WERI-Rb-1 (cell line): ENCODE measurements around the gene OVCA2.
A peak's percentile ranks its signal among the peaks of the same experiment; 100 is the strongest.

Experiments
- DNase-seq: peaks from one replicate; pipeline ENCODE4 v3.0.0-alpha.2; 2020
- H3K27ac ChIP-seq: fragments of 250-450 bp; sonication (Bioruptor Pico); 2 replicates; pipeline ENCODE4 v1.5.1; 2020; ENCODE audit warnings: mild to moderate bottlenecking, moderate library complexity
- H3K27me3 ChIP-seq: fragments of 250-450 bp; sonication (Bioruptor Pico); 2 replicates; pipeline ENCODE4 v1.5.1; 2021; ENCODE audit warnings: mild to moderate bottlenecking, low read depth, moderate library complexity; ENCODE audit not compliant: insufficient read depth, severe bottlenecking
- H3K36me3 ChIP-seq: fragments of 250-450 bp; sonication (Bioruptor Pico); 2 replicates; pipeline ENCODE4 v1.5.1; 2020; ENCODE audit warnings: mild to moderate bottlenecking, moderate library complexity
- H3K4me3 ChIP-seq: 2 replicates; pipeline ENCODE4 v1.5.1; 2011; ENCODE audit warnings: low read depth, mild to moderate bottlenecking, control low read depth, low read length
- H3K9me3 ChIP-seq: fragments of 250-450 bp; sonication (Bioruptor Pico); 2 replicates; pipeline ENCODE4 v1.5.1; 2021; ENCODE audit warnings: mild to moderate bottlenecking, moderate library complexity; ENCODE audit not compliant: severe bottlenecking
- CTCF ChIP-seq: IDR thresholded peaks from 2 replicates; pipeline ENCODE4 v1.5.1; 2011; ENCODE audit warnings: low read depth, mild to moderate bottlenecking, control low read depth, inconsistent platforms, low read length

The OVCA2 gene

GRCh38 chr17:2077040-2077439, 35.2 kb downstream of the OVCA2 start:
- no peaks in the 10 kb centered on the region for H3K9me3 ChIP-seq
- no peaks in the 10 kb centered on the region for H3K27me3 ChIP-seq
- H3K36me3 ChIP-seq: peaks cover 57% of the 10 kb centered on the region
- no peak for TF ChIP-seq CTCF
- peak overlapping the region; percentile 65 for H3K27ac ChIP-seq
- no peak for DNase-seq
- no peak overlapping the region for H3K4me3 ChIP-seq

GRCh38 chr17:2081564-2081963, 39.7 kb downstream of the OVCA2 start:
- Histone ChIP-seq H3K27ac (no peak overlapping the region), H3K27me3 (no peaks in the 10 kb centered on the region), H3K9me3 (no peaks in the 10 kb centered on the region), H3K4me3 (no peak overlapping the region), H3K36me3 (peaks cover 68% of the 10 kb centered on the region)
- no peak for DNase-seq
- TF ChIP-seq CTCF: no peak

- no peaks in the 10 kb centered on the region for H3K9me3 ChIP-seq
- TF ChIP-seq CTCF: no peak
- no peak for DNase-seq
- no peak overlapping the region for H3K4me3 ChIP-seq
- no peak overlapping the region for H3K27ac ChIP-seq
- peaks cover 61% of the 10 kb centered on the region for H3K36me3 ChIP-seq
- no peaks in the 10 kb centered on the region for H3K27me3 ChIP-seq
Observed at GRCh38 chr17:2082003-2082781, 40.4 kb downstream of the OVCA2 start.

GRCh38 chr17:2083613-2084035, 41.8 kb downstream of the OVCA2 start:
- H3K27ac ChIP-seq: no peak overlapping the region
- H3K36me3 ChIP-seq: peaks cover 49% of the 10 kb centered on the region
- no peaks in the 10 kb centered on the region for H3K27me3 ChIP-seq
- DNase-seq: no peak
- TF ChIP-seq CTCF: no peak
- no peaks in the 10 kb centered on the region for H3K9me3 ChIP-seq
- H3K4me3 ChIP-seq: no peak overlapping the region

- H3K36me3 ChIP-seq: peaks cover 43% of the 10 kb centered on the region
- no peaks in the 10 kb centered on the region for H3K27me3 ChIP-seq
- DNase-seq: peak; percentile 18
- no peaks in the 10 kb centered on the region for H3K9me3 ChIP-seq
- no peak overlapping the region; the same call in 1 of the 2 replicates for H3K27ac ChIP-seq
- H3K4me3 ChIP-seq: no peak overlapping the region
- TF ChIP-seq CTCF: no peak
Observed at GRCh38 chr17:2084036-2084765, 42.4 kb downstream of the OVCA2 start.
